HepG2 (cell line): Measurements from ENCODE around the gene CDC42BPG. TPM values are rescaled to one million over a fixed set of nuclear protein-coding genes. Genes with fewer than 3 reads are reported as not detected.

Source experiments
- DMAP1 ChIP-seq: IDR thresholded peaks from 2 replicates; pipeline ENCODE4 v1.6.1; 2016
- EEA1 ChIP-seq: sonication (generic); formaldehyde crosslinking; IDR thresholded peaks from 2 replicates; pipeline ENCODE4 v1.5.1; 2020; ENCODE audit warnings: mild to moderate bottlenecking, missing genetic modification reagents, borderline replicate concordance
- SMAD1 ChIP-seq: sonication (generic); formaldehyde crosslinking; IDR thresholded peaks from 2 replicates; pipeline ENCODE4 v1.4.0; 2020; ENCODE audit warnings: missing genetic modification reagents, low read depth, mild to moderate bottlenecking, borderline replicate concordance
- SP2 ChIP-seq: sonication (generic); formaldehyde crosslinking; IDR thresholded peaks from 2 replicates; pipeline ENCODE4 v1.5.1; 2020; ENCODE audit warnings: mild to moderate bottlenecking, missing genetic modification reagents
- TBX2 ChIP-seq: sonication (generic); formaldehyde crosslinking; IDR thresholded peaks from 2 replicates; pipeline ENCODE4 v1.5.0; 2020; ENCODE audit warnings: missing genetic modification reagents, mild to moderate bottlenecking, borderline replicate concordance
- ZBTB7A ChIP-seq: sonication (generic); formaldehyde crosslinking; IDR thresholded peaks from 2 replicates; pipeline ENCODE4 v1.8.0; 2022; ENCODE audit warnings: mild to moderate bottlenecking, missing genetic modification reagents
- ZNF256 ChIP-seq: sonication (generic); formaldehyde crosslinking; conservative IDR thresholded peaks from 2 replicates; pipeline ENCODE4 v1.4.0; 2020; ENCODE audit warnings: missing genetic modification reagents
- ZNF431 ChIP-seq: sonication (generic); formaldehyde crosslinking; IDR thresholded peaks from 2 replicates; pipeline ENCODE4 v1.9.0; 2022; ENCODE audit warnings: missing genetic modification reagents, low read depth, mild to moderate bottlenecking, borderline replicate concordance
- ZNF510 ChIP-seq: sonication (generic); formaldehyde crosslinking; IDR thresholded peaks from 2 replicates; pipeline ENCODE4 v1.4.0; 2020; ENCODE audit warnings: low read depth, mild to moderate bottlenecking, missing genetic modification reagents
- ZNF556 ChIP-seq: sonication (generic); formaldehyde crosslinking; IDR thresholded peaks from 2 replicates; pipeline ENCODE4 v1.4.0; 2020; ENCODE audit warnings: mild to moderate bottlenecking, missing genetic modification reagents, borderline replicate concordance
- polyA plus RNA-seq, 8 experiments: library from polyadenylated mRNA; depleted of rRNA in 3 of 8; stranded (reverse) in 7 of 8; unstranded in 1 of 8; fragments of >200 nt; fragmentation: Illumina TruSeq in 4 of 8; extraction: Trizol in 4 of 8; gene quantifications; 2 replicates each; pipeline versions ENCODE4 v1.2.1 to v1.2.3, GENCODE V29; 2011 to 2016; ENCODE audit warnings: low read depth in 4 of 8, missing spikeins in 1 of 8, mixed read lengths in 1 of 8; ENCODE audit not compliant: insufficient read depth in 1 of 8
- total RNA-seq, 5 experiments: library from RNA; depleted of rRNA; stranded (reverse); fragments of >200 nt; fragmentation: Illumina TruSeq; extraction: Trizol; gene quantifications; 2 replicates each; pipeline ENCODE4 v1.2.3, GENCODE V29; 2016; ENCODE audit warnings: low read depth in 1 of 5
- TF ChIP-seq, protein P1 (sequence below): sonication (generic); formaldehyde crosslinking; conservative IDR thresholded peaks from 2 replicates; pipeline ENCODE4 v1.4.0; 2020; ENCODE audit warnings: mild to moderate bottlenecking, missing genetic modification reagents, moderate library complexity
- TF ChIP-seq, protein P2 (sequence below): sonication (generic); formaldehyde crosslinking; IDR thresholded peaks from 2 replicates; pipeline ENCODE4 v1.4.0; 2020; ENCODE audit warnings: missing genetic modification reagents
- TF ChIP-seq, protein P3 (sequence below): sonication (generic); formaldehyde crosslinking; IDR thresholded peaks from 2 replicates; pipeline ENCODE4 v1.4.0; 2020; ENCODE audit warnings: missing genetic modification reagents
- TF ChIP-seq, protein P4 (sequence below): sonication (generic); formaldehyde crosslinking; IDR thresholded peaks from 2 replicates; pipeline ENCODE4 v1.8.0; 2022; ENCODE audit warnings: missing genetic modification reagents, mild to moderate bottlenecking, borderline replicate concordance

Gene CDC42BPG
- total and polyA plus RNA-seq, 2 of the 13 experiments (the other 11 are each of a cell fraction or from before 2014, with no cell fraction given) = 0.55 to 1.4 TPM

DNA sequence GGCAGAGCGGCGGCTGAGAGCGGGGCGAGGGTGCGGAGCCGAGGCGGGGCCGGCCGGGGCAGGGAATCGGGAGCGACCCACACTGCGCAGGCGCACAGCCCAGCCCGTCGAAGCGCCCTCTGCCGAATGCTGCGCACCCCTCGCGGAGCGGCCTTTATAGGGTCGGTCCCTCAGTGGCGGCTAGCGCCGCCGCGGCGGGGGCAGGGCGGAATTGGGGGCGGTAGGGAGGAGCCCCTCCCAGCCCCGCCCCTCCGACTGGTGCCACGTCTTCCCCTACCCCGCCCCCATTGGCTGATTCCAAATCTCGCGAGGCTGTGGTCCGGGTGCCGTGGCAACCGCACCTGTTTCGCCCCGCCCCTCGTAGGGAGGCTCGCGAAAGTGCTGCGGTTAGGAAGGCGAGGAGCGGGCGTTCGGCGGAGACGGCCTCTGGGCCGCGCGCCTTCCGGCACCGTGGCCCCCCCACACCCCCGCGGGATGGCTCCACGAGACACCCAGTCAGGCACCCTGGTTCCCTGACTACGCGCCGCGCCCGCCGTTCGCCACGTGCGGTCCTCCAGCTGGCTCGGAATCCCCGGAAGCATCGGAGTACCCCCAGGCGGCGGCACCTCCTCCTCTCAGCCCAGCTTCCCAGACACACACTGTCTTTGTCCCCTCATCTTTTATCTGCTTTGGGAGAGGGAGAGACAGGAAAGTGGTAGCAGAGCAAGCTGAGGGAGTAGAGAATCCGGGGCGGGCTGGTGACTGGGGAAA lies 34.2 kb upstream of the CDC42BPG start, which contains the start of gene EHD1 (continued):
- TF ChIP-seq ZNF431 (CRISPR knock-in tag) (peak; percentile 17; the same call in 1 of the 2 replicates), DMAP1 (CRISPR knock-in tag) (peak; percentile 90), SMAD1 (CRISPR knock-in tag) (no peak; the same call in 1 of the 2 replicates), ZBTB7A (no peak), ZNF256 (no peak), ZNF556 (peak; percentile 63), TBX2 (CRISPR knock-in tag) (peak; percentile 56; the same call in 1 of the 2 replicates), EEA1 (CRISPR knock-in tag) (no peak), ZNF510 (CRISPR knock-in tag) (peak; percentile 75; the same call in 1 of the 2 replicates), SP2 (CRISPR knock-in tag) (peak; percentile 69)
- TF ChIP-seq, protein P1, sequence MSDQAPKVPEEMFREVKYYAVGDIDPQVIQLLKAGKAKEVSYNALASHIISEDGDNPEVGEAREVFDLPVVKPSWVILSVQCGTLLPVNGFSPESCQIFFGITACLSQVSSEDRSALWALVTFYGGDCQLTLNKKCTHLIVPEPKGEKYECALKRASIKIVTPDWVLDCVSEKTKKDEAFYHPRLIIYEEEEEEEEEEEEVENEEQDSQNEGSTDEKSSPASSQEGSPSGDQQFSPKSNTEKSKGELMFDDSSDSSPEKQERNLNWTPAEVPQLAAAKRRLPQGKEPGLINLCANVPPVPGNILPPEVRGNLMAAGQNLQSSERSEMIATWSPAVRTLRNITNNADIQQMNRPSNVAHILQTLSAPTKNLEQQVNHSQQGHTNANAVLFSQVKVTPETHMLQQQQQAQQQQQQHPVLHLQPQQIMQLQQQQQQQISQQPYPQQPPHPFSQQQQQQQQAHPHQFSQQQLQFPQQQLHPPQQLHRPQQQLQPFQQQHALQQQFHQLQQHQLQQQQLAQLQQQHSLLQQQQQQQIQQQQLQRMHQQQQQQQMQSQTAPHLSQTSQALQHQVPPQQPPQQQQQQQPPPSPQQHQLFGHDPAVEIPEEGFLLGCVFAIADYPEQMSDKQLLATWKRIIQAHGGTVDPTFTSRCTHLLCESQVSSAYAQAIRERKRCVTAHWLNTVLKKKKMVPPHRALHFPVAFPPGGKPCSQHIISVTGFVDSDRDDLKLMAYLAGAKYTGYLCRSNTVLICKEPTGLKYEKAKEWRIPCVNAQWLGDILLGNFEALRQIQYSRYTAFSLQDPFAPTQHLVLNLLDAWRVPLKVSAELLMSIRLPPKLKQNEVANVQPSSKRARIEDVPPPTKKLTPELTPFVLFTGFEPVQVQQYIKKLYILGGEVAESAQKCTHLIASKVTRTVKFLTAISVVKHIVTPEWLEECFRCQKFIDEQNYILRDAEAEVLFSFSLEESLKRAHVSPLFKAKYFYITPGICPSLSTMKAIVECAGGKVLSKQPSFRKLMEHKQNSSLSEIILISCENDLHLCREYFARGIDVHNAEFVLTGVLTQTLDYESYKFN (CRISPR knock-in tag) = peak; percentile 45; the same call in 1 of the 2 replicates
- TF ChIP-seq, protein P2, sequence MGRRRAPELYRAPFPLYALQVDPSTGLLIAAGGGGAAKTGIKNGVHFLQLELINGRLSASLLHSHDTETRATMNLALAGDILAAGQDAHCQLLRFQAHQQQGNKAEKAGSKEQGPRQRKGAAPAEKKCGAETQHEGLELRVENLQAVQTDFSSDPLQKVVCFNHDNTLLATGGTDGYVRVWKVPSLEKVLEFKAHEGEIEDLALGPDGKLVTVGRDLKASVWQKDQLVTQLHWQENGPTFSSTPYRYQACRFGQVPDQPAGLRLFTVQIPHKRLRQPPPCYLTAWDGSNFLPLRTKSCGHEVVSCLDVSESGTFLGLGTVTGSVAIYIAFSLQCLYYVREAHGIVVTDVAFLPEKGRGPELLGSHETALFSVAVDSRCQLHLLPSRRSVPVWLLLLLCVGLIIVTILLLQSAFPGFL (CRISPR knock-in tag) = no peak
- TF ChIP-seq, protein P3, sequence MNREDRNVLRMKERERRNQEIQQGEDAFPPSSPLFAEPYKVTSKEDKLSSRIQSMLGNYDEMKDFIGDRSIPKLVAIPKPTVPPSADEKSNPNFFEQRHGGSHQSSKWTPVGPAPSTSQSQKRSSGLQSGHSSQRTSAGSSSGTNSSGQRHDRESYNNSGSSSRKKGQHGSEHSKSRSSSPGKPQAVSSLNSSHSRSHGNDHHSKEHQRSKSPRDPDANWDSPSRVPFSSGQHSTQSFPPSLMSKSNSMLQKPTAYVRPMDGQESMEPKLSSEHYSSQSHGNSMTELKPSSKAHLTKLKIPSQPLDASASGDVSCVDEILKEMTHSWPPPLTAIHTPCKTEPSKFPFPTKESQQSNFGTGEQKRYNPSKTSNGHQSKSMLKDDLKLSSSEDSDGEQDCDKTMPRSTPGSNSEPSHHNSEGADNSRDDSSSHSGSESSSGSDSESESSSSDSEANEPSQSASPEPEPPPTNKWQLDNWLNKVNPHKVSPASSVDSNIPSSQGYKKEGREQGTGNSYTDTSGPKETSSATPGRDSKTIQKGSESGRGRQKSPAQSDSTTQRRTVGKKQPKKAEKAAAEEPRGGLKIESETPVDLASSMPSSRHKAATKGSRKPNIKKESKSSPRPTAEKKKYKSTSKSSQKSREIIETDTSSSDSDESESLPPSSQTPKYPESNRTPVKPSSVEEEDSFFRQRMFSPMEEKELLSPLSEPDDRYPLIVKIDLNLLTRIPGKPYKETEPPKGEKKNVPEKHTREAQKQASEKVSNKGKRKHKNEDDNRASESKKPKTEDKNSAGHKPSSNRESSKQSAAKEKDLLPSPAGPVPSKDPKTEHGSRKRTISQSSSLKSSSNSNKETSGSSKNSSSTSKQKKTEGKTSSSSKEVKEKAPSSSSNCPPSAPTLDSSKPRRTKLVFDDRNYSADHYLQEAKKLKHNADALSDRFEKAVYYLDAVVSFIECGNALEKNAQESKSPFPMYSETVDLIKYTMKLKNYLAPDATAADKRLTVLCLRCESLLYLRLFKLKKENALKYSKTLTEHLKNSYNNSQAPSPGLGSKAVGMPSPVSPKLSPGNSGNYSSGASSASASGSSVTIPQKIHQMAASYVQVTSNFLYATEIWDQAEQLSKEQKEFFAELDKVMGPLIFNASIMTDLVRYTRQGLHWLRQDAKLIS = no peak; the same call in 1 of the 2 replicates
- TF ChIP-seq, protein P4, sequence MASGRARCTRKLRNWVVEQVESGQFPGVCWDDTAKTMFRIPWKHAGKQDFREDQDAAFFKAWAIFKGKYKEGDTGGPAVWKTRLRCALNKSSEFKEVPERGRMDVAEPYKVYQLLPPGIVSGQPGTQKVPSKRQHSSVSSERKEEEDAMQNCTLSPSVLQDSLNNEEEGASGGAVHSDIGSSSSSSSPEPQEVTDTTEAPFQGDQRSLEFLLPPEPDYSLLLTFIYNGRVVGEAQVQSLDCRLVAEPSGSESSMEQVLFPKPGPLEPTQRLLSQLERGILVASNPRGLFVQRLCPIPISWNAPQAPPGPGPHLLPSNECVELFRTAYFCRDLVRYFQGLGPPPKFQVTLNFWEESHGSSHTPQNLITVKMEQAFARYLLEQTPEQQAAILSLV (CRISPR knock-in tag) = peak; percentile 77; the same call in 1 of the 2 replicates
